NCI-H2081 (cell line): ENCODE data around the gene LRP1.
A peak's percentile ranks its signal among the peaks of the same experiment; 100 is the strongest.

Experiments used
- DNase-seq, 2 experiments: peaks; one replicate each; lab custom pipeline; 2025; lab: John Stamatoyannopoulos, UW

LRP1 gene

GRCh38 chr12:57127726-57128518 lies at the start of gene LRP1:
TSS of gene LRP1 (plus strand) at chr12:57128483. CDS start at chr12:57128965, 482 bp downstream.
- DNase-seq = peak; percentile 73 to 76

GRCh38 chr12:57078519-57079404 lies 49.5 kb upstream of the LRP1 start, which contains the start of gene NEMP1:
TSS of gene NEMP1 (minus strand) at chr12:57078791. CDS start at chr12:57078745, 46 bp downstream.
- peak; percentile 99 to 100 for DNase-seq

- DNase-seq = no peak
These were observed 48.5 kb upstream of the LRP1 start for GRCh38 chr12:57079821-57080220.

DNA sequence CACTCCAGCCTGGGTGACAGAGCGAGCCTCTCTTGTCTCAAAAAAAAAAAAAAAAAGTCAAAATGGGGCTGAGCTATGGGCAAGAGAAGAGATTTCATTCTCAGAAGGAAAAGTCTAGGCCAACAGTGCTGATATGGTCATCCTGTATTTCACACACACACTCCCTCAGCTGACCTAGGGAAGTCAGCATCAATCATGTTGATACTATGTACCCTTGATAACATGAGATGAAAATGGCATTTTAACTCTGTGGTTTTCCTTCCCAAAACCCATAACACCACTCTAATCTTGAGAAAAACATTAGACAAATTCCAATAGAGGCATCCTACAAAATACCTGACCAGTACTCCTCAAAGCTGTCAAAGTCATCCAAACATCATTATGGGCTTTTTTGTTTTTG lies 47.4 kb upstream of the LRP1 start:
- DNase-seq = no peak

DNA sequence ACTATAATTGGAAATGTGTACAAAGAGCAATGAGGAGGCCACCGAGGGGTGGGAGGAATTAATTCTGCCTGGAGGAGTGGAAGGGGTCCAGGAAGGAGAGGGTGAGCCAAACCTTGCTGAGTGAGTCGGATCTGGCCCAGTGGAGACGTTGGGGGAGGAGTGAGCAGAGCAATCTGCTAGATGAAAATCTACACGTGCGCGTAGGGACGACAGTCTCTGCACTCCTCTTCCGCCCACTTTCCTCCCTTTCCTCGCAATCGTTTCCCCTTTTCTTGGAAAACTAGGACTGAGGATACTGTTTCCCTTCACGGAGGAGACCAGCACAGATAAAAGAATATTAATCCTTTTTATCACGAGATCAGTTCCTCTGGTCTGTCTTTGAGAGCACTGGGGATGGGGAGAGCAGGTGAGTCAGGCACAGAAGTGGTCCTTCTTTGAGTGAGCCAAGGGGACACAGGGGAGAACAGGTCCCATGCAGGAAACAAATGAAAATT lies 42.2 kb upstream of the LRP1 start:
- no peak for DNase-seq

- peak; percentile 29 to 42 for DNase-seq
These were observed 41.7 kb upstream of the LRP1 start for GRCh38 chr12:57086493-57087009.

DNA sequence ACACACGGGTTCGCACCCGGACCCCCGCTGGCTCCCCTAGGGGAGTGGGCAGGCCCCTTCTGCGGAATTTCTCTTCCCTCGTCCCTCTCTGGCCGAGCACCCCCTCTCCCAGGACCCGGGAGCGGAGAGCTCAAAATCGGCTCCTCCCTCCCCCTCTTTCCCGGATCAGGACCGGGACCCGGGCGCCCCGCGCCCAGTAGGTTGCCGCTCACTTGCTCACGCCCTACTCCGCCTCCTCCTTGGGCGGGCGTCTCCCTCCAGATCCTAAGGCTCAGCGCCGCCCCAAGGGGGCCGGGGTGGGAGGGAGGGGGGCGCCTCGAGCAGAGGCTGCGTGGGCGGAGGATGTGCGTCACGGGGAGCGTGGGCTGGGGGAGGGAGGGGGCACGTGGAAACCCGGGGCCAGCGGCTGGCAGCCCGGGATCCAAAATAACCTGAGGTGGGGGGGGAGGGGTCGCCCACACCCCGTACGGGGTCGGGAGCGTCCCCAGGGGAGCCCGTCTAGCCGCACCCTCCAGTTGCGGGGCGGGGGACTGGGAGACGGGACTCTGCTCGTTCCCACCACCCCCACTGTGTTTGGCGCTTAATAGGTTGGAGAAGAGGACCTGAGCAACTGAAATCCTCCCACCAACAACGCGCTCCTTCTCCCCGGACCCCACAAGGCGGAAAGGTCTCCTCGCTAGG lies 41.1 kb upstream of the LRP1 start:
- peak in 1 of 2 experiments; percentile 22 for DNase-seq

DNA sequence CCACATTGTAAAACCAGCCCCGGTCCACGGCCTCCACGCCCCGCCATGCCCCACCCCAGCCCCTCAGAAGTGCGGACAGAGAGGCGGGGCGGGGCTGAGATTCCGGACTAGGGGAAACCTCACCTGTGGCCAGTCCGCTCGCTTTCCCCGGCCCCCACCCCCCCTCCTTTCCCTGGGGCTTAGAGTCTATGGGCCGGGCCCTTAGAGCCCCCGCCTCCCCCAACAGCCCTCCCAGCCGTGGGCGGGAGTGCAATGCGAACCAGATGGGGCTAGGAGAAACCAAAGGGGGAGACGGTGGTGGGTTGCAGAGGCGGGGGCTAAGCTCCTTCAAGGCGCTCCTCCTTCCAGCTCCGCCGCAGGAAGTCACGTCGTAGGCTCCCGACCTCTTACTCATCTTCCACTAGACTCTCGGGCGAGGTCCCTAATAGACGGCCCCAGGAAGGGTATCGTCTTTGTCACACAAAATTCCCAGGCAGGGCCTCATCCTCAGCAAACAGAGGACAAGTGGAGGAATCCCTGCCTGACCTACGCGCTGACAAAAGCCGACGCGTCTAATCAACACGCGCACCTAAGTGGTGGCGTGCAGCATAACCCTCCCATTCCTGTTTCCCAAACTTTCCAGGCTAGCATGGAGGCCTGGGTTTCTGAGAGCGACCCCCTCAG lies 40.5 kb upstream of the LRP1 start:
- DNase-seq = peak; percentile 10 to 24

- DNase-seq = peak; percentile 84 to 86
These were observed 39.7 kb upstream of the LRP1 start, which contains the start of gene NAB2 for GRCh38 chr12:57088354-57089270. TSS of gene NAB2 (plus strand) at chr12:57089114. CDS start at chr12:57089272, 158 bp downstream.

DNA sequence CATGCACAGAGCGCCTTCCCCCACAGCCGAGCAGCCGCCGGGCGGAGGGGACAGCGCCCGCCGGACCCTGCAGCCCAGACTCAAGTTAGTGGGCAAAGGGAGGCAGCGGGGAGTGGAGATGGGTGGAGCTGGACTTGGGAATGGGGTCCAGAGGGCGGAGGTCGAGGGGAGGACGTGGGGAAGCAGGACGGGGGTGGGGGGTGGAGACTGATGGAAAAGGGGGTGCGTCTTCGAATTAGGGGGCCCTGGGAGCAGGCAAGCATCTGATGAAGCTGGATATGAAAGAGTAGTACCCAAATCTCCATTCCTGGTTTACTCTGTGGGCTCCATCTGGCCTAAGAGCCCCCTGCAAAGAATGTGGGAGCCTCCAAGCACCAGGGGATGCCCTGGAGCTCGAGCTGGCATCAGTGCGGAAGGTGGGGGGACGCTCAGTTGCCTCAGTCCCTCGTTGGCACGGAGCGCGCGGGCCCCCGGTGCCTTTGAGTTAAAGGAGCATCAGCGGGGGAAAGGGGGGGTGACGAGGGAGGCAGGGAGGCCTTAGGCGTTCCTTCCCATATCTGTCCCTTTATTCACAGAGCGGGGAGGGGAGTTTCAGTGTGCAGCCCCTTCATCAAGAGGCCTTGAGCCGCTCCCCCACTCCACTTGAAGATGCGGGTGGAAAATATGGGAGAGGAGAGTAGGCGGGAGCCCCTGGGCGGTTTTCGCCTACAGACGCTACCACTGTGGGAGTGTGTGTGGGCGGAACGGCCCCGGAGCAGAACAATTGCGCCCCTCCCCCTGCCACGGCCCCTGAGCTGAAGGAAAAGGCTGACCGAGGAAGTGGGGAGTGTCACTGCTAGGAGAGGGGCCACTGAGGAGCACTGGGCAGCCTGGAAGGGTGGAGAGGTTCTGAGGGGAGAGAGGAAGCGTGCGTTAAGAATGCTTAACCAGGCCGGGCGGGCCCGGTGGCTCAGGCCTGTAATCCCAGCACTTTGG lies 38.7 kb upstream of the LRP1 start:
- DNase-seq = no peak

GRCh38 chr12:57090490-57090889 lies 37.8 kb upstream of the LRP1 start:
- DNase-seq = no peak

DNA sequence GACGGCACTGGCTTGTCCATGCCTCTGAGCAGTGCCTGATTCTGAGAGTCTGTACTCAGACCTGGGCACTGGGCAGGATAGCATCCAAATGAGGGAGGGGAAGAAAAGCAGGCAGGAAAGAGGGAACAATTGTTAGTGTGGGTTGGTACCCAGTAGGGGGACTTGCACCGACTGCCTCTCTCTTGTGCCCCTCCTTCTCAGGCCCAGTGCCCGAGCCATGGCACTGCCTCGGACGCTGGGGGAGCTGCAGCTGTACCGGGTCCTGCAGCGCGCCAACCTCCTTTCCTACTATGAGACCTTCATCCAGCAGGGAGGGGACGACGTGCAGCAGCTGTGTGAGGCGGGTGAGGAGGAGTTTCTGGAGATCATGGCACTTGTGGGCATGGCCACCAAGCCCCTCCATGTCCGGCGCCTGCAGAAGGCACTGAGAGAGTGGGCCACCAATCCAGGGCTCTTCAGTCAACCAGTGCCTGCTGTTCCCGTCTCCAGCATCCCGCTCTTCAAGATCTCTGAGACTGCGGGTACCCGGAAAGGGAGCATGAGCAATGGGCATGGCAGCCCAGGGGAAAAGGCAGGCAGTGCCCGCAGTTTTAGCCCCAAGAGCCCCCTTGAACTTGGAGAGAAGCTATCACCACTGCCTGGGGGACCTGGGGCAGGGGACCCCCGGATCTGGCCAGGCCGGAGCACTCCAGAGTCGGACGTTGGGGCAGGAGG lies 37.2 kb upstream of the LRP1 start:
- DNase-seq = no peak

- no peak for DNase-seq
These were observed 36.4 kb upstream of the LRP1 start for GRCh38 chr12:57091638-57092528.

- no peak for DNase-seq
These were observed 35.8 kb upstream of the LRP1 start for GRCh38 chr12:57092529-57092862.

DNA sequence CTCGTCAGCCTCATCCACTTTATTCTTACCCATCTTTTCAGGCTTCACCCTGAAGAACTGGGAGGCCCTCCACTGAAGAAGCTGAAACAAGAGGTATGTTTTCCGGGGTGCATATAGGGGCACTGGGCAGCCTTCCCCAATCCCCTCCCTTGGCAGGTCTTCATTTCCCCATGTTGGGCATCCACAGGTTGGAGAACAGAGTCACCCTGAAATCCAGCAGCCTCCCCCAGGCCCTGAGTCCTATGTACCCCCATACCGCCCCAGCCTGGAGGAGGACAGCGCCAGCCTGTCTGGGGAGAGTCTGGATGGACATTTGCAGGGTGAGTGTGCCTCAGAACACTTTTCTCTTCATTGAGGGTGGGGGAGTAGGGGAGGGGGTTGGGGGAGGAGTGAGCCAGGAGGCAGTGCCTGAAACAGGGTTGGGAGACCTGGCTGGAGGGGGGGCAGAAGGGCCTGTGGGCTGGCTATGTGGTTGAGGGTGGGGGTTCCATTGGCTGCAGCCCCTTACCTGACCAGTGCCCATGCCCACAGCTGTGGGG lies 35.3 kb upstream of the LRP1 start:
- DNase-seq = no peak

- DNase-seq = no peak
These were observed 34.7 kb upstream of the LRP1 start for GRCh38 chr12:57093415-57094207.
